T-cell (primary cell): ENCODE results near the gene CCDC83. TPM values are rescaled to one million over a fixed set of nuclear protein-coding genes. Genes with fewer than 3 reads are reported as not detected.

Source experiments
- ATAC-seq, 4 experiments: fragments of 200-7000 bp in 3 of 4; fragments of 150-1000 bp in 1 of 4; cut with Tn5 transposase; replicated peaks in 1 of 4; 1 replicate in 3 of 4; 2 replicates in 1 of 4; pipeline ENCODE4 v1.10.0; 2021; ENCODE audit warnings: moderate library complexity in 3 of 4, mild to moderate bottlenecking in 2 of 4, moderate number of reproducible peaks in 1 of 4
- CTCF ChIA-PET, 2 donors: fragments of 300-600 bp; sonication (Branson Sonifier 250); formaldehyde crosslinking; loops; one replicate each; lab custom pipeline; 2022; ENCODE audit warnings: antibody characterized with exemption in 2 of 2; lab: Charles Lee
- POLR2A ChIA-PET, 2 donors: fragments of 300-600 bp; sonication (Branson Sonifier 250); formaldehyde crosslinking; loops; one replicate each; lab custom pipeline; 2022; ENCODE audit warnings: antibody characterized with exemption in 2 of 2; lab: Charles Lee
- DNase-seq, 35 experiments: peaks; one replicate each; pipeline versions ENCODE4 v3.0.0 to v3.0.0-alpha.2; 2013 to 2023
- H3K27ac ChIP-seq: one replicate; pipeline ENCODE4 v1.5.1; 2013; ENCODE audit warnings: low read length
- H3K27me3 ChIP-seq, 2 experiments: replicated peaks in 1 of 2; 1 replicate in 1 of 2; 2 replicates in 1 of 2; pipeline versions ENCODE4 v1.6.1 to v1.7.0; 2013; ENCODE audit warnings: low read length in 1 of 2, mixed read lengths in 1 of 2; ENCODE audit not compliant: control insufficient read depth in 2 of 2, insufficient read depth in 2 of 2; ENCODE audit errors: extremely low read depth in 1 of 2
- H3K36me3 ChIP-seq, 2 donors: 1 replicate in 1 of 2; 2 replicates in 1 of 2; pipeline versions ENCODE4 v1.6.1 to v1.7.0; 2013; ENCODE audit warnings: low read length in 1 of 2; ENCODE audit not compliant: control insufficient read depth in 2 of 2, insufficient read depth in 1 of 2; ENCODE audit errors: extremely low read depth in 1 of 2
- H3K4me1 ChIP-seq, 2 experiments: 1 replicate in 1 of 2; 2 replicates in 1 of 2; pipeline versions ENCODE4 v1.6.1 to v1.7.0; 2013; ENCODE audit warnings: low read length in 2 of 2, mixed read lengths in 1 of 2; ENCODE audit not compliant: insufficient read depth in 2 of 2, control insufficient read depth in 1 of 2; ENCODE audit errors: extremely low read depth in 1 of 2
- H3K4me3 ChIP-seq, 2 donors: 1 replicate in 1 of 2; 2 replicates in 1 of 2; pipeline versions ENCODE4 v1.5.1 to v1.7.0; 2013; ENCODE audit warnings: mild to moderate bottlenecking in 2 of 2, low read length in 1 of 2, moderate library complexity in 1 of 2; ENCODE audit not compliant: control insufficient read depth in 1 of 2; ENCODE audit errors: extremely low read depth in 1 of 2
- H3K9me3 ChIP-seq: 2 replicates; pipeline ENCODE4 v1.7.0; 2013
- H3K27ac Mint-ChIP-seq, 2 donors: one replicate each; pipeline ENCODE4 v1.8.0; 2020 to 2021; ENCODE audit warnings: mild to moderate bottlenecking in 2 of 2, mixed read lengths in 2 of 2
- H3K27me3 Mint-ChIP-seq, 2 donors: one replicate each; pipeline ENCODE4 v1.8.0; 2021 to 2022; ENCODE audit warnings: mixed read lengths in 2 of 2
- H3K36me3 Mint-ChIP-seq: one replicate; pipeline ENCODE4 v1.8.0; 2021; ENCODE audit warnings: mixed read lengths
- H3K4me1 Mint-ChIP-seq, 3 donors: one replicate each; pipeline ENCODE4 v1.8.0; 2020 to 2022; ENCODE audit warnings: mixed read lengths in 3 of 3, mild to moderate bottlenecking in 1 of 3
- H3K4me3 Mint-ChIP-seq, 3 donors: one replicate each; pipeline ENCODE4 v1.8.0; 2020 to 2022; ENCODE audit warnings: mild to moderate bottlenecking in 3 of 3, mixed read lengths in 3 of 3, moderate library complexity in 3 of 3
- H3K9me3 Mint-ChIP-seq, 3 donors: one replicate each; pipeline ENCODE4 v1.8.0; 2020 to 2022; ENCODE audit warnings: mixed read lengths in 3 of 3
- WGBS: methylation state at CpG from one replicate; pipeline ENCODE4 v1.1.5; 2013; ENCODE audit warnings: missing lambda C conversion rate; ENCODE audit not compliant: insufficient coverage; 5-methylcytosine and 5-hydroxymethylcytosine counted together
- total RNA-seq, 35 experiments: library from RNA in 6 of 35; stranded (reverse) in 6 of 35; fragments of 120-200 nt in 1 of 35; gene quantifications; one replicate each; pipeline versions ENCODE4 v1.2.1 to v1.2.4 and lab custom pipeline; 2013 to 2026

The CCDC83 gene
- total RNA-seq, 5 donors from 2014 or later (not counting 1 experiment from before 2014, with no cell fraction given) = 0.10 TPM; not detected in 4

DNA sequence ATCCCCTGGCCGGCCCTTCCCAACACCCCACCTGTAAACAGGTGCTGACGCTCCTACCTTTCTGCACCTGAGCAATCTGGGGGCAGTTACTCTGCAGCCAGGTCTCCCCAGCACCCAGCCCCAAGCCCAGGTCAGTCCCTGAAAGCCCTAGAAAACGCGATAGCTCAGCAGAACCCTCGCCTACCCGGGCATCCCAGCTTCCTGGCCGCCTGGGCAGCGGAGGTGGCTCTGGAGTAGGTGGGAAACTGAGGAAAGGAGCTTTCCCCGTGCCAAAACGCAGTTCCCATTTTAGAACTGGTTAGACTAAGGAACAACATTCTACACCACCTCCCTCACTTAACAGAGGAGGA lies 44.7 kb upstream of the CCDC83 start:
- CTCF ChIA-PET = interaction anchor here (0.9 to 2.4 kb wide), 7 partner anchors 13 to 115 kb away, joined by 3 to 15 read pairs (median 4); partner anchors contain the start of gene CCDC83 (in 1 of the 2)
- POLR2A ChIA-PET = interaction anchor here in 1 of 2 donors (0.5 to 1.9 kb wide), 4 partner anchors 13 to 147 kb away, joined by 3 to 9 read pairs (median 4); no protein-coding TSS in a partner anchor
- peak overlapping the region; percentile 9 to 91 for H3K27ac Mint-ChIP-seq
- H3K9me3 Mint-ChIP-seq = no peaks in the 10 kb centered on the region
- peak overlapping the region; percentile 86 to 87 for H3K4me3 ChIP-seq
- ATAC-seq (peak in 3 of 4 experiments; percentile 7 to 9 (median 8)), DNase-seq (no peak)
- peak overlapping the region; percentile 62 for H3K27ac ChIP-seq
- 7% methylated on average over 3 of the region's 10 CpGs for WGBS
- peaks cover 38 to 53% (median 53%) of the 10 kb centered on the region in 3 donors for H3K4me1 Mint-ChIP-seq
- H3K36me3 ChIP-seq = no peaks in the 10 kb centered on the region
- no peaks in the 10 kb centered on the region for H3K36me3 Mint-ChIP-seq
- peaks cover 14 to 31% of the 10 kb centered on the region in 2 experiments for H3K4me1 ChIP-seq
- H3K9me3 ChIP-seq = no peaks in the 10 kb centered on the region
- no peaks in the 10 kb centered on the region for H3K27me3 Mint-ChIP-seq
- H3K27me3 ChIP-seq = peaks cover 0 to 11% of the 10 kb centered on the region in 2 experiments
- peak overlapping the region; percentile 89 to 92 (median 91) for H3K4me3 Mint-ChIP-seq

DNA sequence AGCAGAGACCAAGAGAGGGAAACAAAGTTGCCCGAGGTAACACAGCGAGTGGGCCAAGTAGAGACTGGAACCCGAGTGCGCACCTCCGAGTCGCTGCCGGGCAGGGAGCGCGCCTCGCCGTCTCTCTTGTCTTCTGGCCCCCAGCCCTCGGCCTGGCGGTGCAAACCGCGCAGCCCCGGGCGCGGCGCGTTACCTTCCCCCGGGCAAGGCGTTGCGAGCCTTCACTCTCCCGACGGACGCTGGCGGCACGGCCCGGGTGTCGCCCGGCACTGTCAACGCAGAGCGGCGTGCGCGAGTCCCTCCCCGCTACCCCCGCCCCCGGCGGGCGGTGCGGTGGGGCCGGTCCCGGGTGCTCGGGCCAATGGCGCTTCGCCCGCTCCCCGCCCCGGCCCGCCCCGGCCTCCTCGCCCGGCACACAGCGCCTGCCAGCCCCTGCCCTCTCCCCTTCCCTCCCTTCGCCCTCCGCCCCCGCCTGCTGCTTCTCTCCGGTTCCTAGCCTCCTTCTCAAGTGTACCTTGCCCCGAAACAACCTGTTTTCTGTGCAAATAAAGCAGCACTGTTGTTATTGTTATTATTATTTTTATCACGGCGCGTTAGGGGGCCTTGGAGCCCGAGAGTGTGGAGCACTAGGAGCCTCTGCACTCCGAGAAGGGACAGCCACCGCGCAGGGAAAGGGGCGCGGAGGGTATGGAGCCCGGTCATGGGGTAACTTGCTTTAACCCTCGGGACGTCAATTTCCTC lies 44.1 kb upstream of the CCDC83 start, which contains the start of gene SYTL2:
Gene SYTL2, minus strand, starts transcription at position 271 of the 741 bp plus-strand sequence. CDS start 53,416 bp downstream, outside the sequence.
- DNase-seq (peak; percentile 58 to 84 (median 73)), ATAC-seq (peak; percentile 88 to 94 (median 92))
- Mint-ChIP-seq H3K9me3 (no peaks in the 10 kb centered on the region), H3K36me3 (no peaks in the 10 kb centered on the region), H3K4me3 (peak within 1 kb of the TSS; percentile 89 to 92 (median 91)), H3K4me1 (peaks cover 32 to 51% (median 50%) of the 10 kb centered on the region in 3 donors), H3K27me3 (no peaks in the 10 kb centered on the region), H3K27ac (peak within 1 kb of the TSS; percentile 83 to 91)
- ChIA-PET CTCF (interaction anchor here (0.9 to 2.4 kb wide), 6 partner anchors 12 to 103 kb away, joined by 3 to 15 read pairs (median 6); partner anchors contain the start of gene CCDC83 (in 1 of the 2)), POLR2A (interaction anchor here (0.5 to 1.9 kb wide), 5 partner anchors 15 to 148 kb away, joined by 3 to 9 read pairs (median 4); no protein-coding TSS in a partner anchor)
- H3K9me3 ChIP-seq = no peaks in the 10 kb centered on the region
- 1% methylated on average over 55 of the region's 72 CpGs for whole genome bisulfite sequencing
- H3K4me3 ChIP-seq = peak within 1 kb of the TSS; percentile 86 to 87
- peaks cover 0 to 11% of the 10 kb centered on the region in 2 experiments for H3K27me3 ChIP-seq
- peak within 1 kb of the TSS; percentile 62 for H3K27ac ChIP-seq
- no peaks in the 10 kb centered on the region for H3K36me3 ChIP-seq
- H3K4me1 ChIP-seq = peaks cover 14 to 31% of the 10 kb centered on the region in 2 experiments

DNA sequence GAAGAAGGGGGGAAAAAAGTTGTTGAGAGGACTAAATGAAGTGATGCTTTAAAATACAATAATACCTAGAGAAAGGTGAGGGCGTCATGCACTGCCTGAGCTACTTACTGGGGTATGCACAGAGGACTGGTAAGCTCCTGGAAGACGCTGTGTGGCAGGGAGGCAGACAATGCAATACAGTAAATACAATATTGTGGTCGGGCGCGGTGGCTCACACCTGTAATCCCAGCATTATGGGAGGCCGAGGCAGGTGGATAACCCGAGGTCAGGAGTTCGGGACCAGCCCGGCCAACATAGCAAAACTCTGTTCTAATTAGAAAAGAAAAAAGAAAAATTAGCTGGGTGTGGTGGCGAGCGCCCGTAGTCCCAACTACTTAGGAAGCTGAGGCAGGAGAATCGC lies 43.6 kb upstream of the CCDC83 start:
- DNase-seq (no peak), ATAC-seq (no peak)
- Mint-ChIP-seq H3K4me1 (peaks cover 26 to 46% (median 46%) of the 10 kb centered on the region in 3 donors), H3K9me3 (no peaks in the 10 kb centered on the region), H3K36me3 (no peaks in the 10 kb centered on the region), H3K4me3 (peak overlapping the region; percentile 81 to 92 (median 91)), H3K27me3 (no peaks in the 10 kb centered on the region), H3K27ac (peak overlapping the region; percentile 80 to 90)
- peaks cover 0 to 11% of the 10 kb centered on the region in 2 experiments for H3K27me3 ChIP-seq
- peak overlapping the region; percentile 53 to 87 for H3K4me3 ChIP-seq
- ChIA-PET POLR2A (interaction anchor here in 1 of 2 donors (0.5 to 0.6 kb wide), 2 partner anchors 24 to 58 kb away, joined by 4 to 9 read pairs; no protein-coding TSS in a partner anchor), CTCF (no interaction called here)
- WGBS = 87% methylated on average over 7 of the region's 13 CpGs
- no peaks in the 10 kb centered on the region for H3K9me3 ChIP-seq
- H3K4me1 ChIP-seq = peaks cover 14 to 31% of the 10 kb centered on the region in 2 experiments
- no peaks in the 10 kb centered on the region for H3K36me3 ChIP-seq
- peak overlapping the region; percentile 60 for H3K27ac ChIP-seq

DNA sequence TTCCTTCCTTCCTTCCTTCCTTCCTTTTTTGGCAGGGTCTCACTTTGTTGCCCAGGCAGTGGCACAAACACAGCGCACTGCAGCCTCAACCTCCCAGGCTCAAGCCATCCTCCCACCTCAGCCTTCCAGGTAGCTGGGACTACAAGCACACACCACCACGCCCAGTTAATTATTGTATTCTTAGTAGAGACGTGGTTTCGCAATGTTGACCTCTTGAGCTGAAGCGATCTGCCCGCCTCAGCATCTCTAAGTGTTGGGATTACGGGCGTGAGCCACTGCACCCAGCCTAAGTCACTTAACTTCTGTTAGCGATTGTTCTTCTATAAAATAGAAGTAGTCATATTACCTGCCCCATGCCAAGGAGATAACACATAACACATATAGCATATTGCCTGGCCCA lies 41.5 kb upstream of the CCDC83 start:
- H3K36me3 Mint-ChIP-seq = no peaks in the 10 kb centered on the region
- H3K4me1 Mint-ChIP-seq = peaks cover 26 to 43% (median 36%) of the 10 kb centered on the region in 3 donors
- no CpG with 5 or more reads among the region's 9 CpGs for WGBS
- ChIA-PET POLR2A (no interaction called here), CTCF (interaction anchor here in 1 of 2 donors (1.6 kb wide), 1 partner anchor 10 kb away, joined by 5 read pairs; no protein-coding TSS in a partner anchor)
- Histone ChIP-seq H3K4me1 (peaks cover 14 to 31% of the 10 kb centered on the region in 2 experiments), H3K9me3 (no peaks in the 10 kb centered on the region), H3K36me3 (no peaks in the 10 kb centered on the region), H3K27ac (no peak overlapping the region), H3K4me3 (no peak overlapping the region), H3K27me3 (peaks cover 0 to 11% of the 10 kb centered on the region in 2 experiments)
- H3K9me3 Mint-ChIP-seq = no peaks in the 10 kb centered on the region
- ATAC-seq = no peak
- no peak overlapping the region for H3K27ac Mint-ChIP-seq
- H3K27me3 Mint-ChIP-seq = no peaks in the 10 kb centered on the region
- DNase-seq = no peak
- no peak overlapping the region for H3K4me3 Mint-ChIP-seq

DNA sequence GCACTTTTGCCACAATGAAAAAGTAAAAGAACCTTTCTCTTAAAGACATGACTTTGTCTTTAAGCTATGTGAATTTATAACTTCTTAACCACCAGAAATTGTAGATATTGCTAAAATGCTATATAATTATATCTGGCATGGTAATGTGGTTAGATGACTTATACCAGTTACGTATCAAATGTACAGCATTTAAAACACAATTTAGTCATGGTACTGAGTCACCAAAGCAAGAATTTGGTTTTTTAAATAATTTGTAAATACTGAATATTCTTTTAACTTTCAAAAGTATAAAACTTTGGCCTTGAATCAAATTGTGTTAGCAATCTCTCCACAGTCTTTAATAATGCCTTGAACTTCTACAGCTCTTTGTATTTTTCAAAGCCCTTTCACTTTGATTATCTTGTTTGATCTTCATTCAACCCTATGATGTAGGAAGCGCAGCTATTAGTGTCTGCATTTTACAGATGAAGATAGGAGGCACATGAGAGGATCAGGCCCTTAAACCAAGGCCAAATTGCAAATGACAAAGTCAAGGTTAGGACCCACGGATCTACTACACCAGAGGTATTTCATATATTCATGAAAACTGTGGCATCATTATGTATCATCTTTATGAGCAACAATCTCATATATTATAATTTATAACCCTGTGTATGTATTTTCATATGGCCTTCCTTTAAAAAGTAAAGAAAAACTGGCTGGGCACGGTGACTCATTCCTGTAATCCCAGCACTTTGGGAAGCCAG lies 39.8 kb upstream of the CCDC83 start:
- H3K27ac Mint-ChIP-seq = no peak overlapping the region
- POLR2A ChIA-PET = interaction anchor here (0.5 to 0.7 kb wide), 3 partner anchors 13 to 62 kb away, joined by 3 read pairs; no protein-coding TSS in a partner anchor
- H3K4me3 Mint-ChIP-seq = no peak overlapping the region
- peaks cover 4 to 16% of the 10 kb centered on the region in 2 experiments for H3K4me1 ChIP-seq
- no peaks in the 10 kb centered on the region for H3K36me3 Mint-ChIP-seq
- H3K27me3 Mint-ChIP-seq = no peaks in the 10 kb centered on the region
- no peaks in the 10 kb centered on the region for H3K9me3 Mint-ChIP-seq
- H3K36me3 ChIP-seq = no peaks in the 10 kb centered on the region
- ATAC-seq (no peak), DNase-seq (no peak)
- H3K4me3 ChIP-seq = no peak overlapping the region
- no peaks in the 10 kb centered on the region for H3K9me3 ChIP-seq
- WGBS = no CpG with 5 or more reads among the region's 4 CpGs
- H3K4me1 Mint-ChIP-seq = peaks cover 9 to 27% (median 20%) of the 10 kb centered on the region in 3 donors
- H3K27me3 ChIP-seq = peaks cover 0 to 10% of the 10 kb centered on the region in 2 experiments
- H3K27ac ChIP-seq = no peak overlapping the region
- CTCF ChIA-PET = interaction anchor here in 1 of 2 donors (1.6 kb wide), 1 partner anchor 8 kb away, joined by 5 read pairs; no protein-coding TSS in a partner anchor

DNA sequence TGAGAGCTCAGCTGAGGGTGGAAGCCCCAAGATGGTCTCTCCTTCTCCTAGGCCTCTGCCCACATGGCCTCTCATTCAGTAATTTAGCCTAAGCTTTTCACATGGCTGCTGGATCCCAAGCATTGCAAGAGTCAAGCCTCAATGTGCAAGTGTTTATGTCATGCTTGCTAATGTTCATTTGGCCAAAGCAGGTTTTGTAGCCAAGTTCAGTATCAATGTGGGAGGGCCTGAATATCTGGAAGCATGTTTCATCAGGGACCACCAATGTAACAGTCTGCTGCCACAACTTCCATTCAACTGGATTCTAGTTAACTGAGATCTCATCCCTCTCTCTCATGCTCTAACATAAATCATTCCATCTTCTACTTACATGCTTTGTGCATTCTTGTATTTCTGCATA lies 35.7 kb upstream of the CCDC83 start:
- Histone ChIP-seq H3K9me3 (no peaks in the 10 kb centered on the region), H3K27ac (no peak overlapping the region), H3K4me3 (no peak overlapping the region), H3K4me1 (peaks cover 24 to 25% of the 10 kb centered on the region in 2 experiments), H3K36me3 (no peaks in the 10 kb centered on the region), H3K27me3 (no peaks in the 10 kb centered on the region)
- H3K36me3 Mint-ChIP-seq = no peaks in the 10 kb centered on the region
- no peaks in the 10 kb centered on the region for H3K9me3 Mint-ChIP-seq
- POLR2A ChIA-PET = no interaction called here
- H3K27me3 Mint-ChIP-seq = no peaks in the 10 kb centered on the region
- ATAC-seq = no peak
- H3K4me3 Mint-ChIP-seq = no peak overlapping the region
- no peak overlapping the region for H3K27ac Mint-ChIP-seq
- H3K4me1 Mint-ChIP-seq = peaks cover 36 to 41% (median 39%) of the 10 kb centered on the region in 3 donors
- CTCF ChIA-PET = no interaction called here
- DNase-seq = no peak
